Fibroblast of skin of back (primary cell): ENCODE measurements around the gene GNG5. TPM values are rescaled to one million over a fixed set of nuclear protein-coding genes. Genes with fewer than 3 reads are reported as not detected.
"Not testable (repeated sequence)": the region's sequence is repeated elsewhere in the genome, so short reads cannot be mapped to it uniquely, and the experiment has no call there.

Source experiments
- DNase-seq: peaks from one replicate; pipeline ENCODE4 v3.0.0-alpha.2; 2013
- polyA plus RNA-seq, 2 experiments: library from polyadenylated mRNA; unstranded; fragments of 120-200 nt; gene quantifications; one replicate each; pipeline ENCODE4 v1.2.1, GENCODE V29; 2013; ENCODE audit not compliant: insufficient read length in 2 of 2

GNG5 gene
- polyA plus RNA-seq (2013, experiment 1 of 2; ENCODE audit: insufficient read length): 160 TPM
- 148 TPM for polyA plus RNA-seq (2013, experiment 2 of 2; ENCODE audit: insufficient read length)

DNA sequence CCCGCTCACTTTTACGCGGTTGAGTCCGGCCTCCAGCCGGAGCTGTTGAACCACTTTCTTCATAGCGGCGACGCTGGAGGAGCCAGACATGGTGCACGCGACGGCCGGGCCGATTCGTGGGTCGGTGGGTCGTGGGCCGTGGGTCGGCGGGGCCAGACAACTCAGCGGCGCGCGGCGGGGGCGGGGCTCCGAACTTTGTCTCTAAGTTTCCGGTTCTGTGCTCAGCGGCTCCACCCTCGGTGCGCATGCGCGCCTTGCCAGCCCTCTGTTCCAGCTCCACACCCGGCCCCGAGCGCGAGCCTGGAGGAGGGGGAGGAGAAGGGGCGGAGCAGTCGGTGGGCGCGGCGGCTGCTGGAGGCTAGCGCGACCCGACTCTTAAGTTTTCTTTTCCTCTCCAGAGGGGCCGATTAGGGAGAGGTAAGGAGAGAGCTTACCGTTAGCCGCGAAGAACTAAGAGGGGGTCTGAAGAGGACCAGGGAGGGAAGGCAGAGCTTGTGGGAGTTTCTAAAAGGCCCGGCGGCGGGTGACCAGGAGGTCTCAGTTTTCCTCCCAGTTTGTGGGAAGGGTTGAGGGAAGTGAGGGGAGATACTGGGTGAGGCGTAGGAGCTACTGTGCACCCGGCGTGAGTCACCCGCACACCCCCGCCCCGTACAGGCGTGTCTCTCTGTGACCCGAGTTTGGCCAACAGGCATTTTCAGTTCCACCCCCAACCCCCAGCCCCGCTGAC is at the start of gene GNG5, which contains the start of gene SPATA1:
TSS of gene GNG5 (minus strand) at position 580 of the 727 bp plus-strand sequence. CDS start at position 90, 490 bp downstream.
TSS of gene SPATA1 (plus strand) at position 385 of the 727 bp plus-strand sequence. CDS start 9,974 bp downstream, outside the sequence.
- DNase-seq: peak; percentile 96

GRCh38 chr1:84550826-84551225 is 44.4 kb upstream of the GNG5 start:
- DNase-seq: no peak

GRCh38 chr1:84541679-84542078 is 35.3 kb upstream of the GNG5 start:
- no peak for DNase-seq

DNA sequence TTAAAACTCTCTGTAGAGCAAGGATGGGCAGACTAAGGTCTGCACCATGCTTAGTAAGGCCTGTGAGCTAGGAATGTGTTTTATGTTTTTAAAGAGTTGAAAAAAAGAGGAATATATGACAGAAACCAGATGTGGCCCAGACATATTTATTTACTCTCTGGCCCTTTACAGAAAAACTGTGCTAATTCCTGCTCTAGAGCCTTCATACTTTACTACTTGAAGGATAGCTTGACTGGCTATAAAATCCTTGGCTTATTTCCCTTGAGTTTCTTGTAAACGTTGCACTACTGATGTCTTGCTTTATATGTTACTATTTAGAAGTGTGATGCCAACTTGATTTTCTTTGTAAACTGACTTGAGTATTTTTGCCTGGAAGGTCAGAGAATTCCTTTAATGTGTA is 34.4 kb upstream of the GNG5 start:
- DNase-seq: no peak

DNA sequence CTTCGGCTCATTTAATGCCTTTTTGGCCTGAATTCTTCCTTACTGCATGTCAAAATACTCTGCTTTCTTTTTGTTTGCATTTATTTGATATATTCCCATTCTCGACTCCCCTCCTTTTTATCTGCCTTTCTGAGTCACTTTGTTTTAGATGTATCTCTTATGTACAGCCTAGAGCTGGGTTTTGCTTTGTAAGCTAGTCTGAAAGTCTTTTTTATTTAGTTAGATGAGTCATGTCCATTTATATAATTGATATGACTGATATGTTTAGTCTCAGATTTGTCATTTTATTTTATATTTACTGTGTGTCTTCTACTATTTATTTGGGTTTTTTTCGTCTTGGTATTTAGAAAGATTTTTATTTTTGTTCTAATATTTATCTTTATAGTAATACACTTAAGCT is 33.6 kb upstream of the GNG5 start:
- DNase-seq: peak; percentile 49

- DNase-seq: no peak
Observed at GRCh38 chr1:84538599-84538998, 32.2 kb upstream of the GNG5 start.

DNA sequence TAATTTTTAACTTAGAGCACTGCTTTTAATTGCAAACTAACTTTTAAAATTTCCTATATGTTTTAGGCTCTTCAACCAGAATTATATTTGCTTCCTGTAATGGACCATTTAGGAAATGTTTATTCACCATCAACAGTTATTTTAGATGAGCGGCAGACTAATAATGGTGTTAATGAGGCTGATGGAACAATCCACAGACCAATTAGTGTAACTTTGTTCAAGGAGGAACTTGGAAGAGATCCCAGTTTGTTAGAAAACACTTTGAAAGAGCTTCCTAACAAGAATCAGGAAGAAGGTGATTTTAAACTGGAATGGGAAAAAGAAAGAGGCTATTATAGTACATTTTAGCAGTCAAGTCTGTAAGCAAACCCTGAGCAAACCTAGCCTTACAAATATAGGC is 19.4 kb upstream of the GNG5 start:
- no peak for DNase-seq

- peak; percentile 7 for DNase-seq
Observed at GRCh38 chr1:84524590-84524989, 18.2 kb upstream of the GNG5 start.

- DNase-seq: no peak
Observed at GRCh38 chr1:84510668-84511067, 4.3 kb upstream of the GNG5 start.

DNA sequence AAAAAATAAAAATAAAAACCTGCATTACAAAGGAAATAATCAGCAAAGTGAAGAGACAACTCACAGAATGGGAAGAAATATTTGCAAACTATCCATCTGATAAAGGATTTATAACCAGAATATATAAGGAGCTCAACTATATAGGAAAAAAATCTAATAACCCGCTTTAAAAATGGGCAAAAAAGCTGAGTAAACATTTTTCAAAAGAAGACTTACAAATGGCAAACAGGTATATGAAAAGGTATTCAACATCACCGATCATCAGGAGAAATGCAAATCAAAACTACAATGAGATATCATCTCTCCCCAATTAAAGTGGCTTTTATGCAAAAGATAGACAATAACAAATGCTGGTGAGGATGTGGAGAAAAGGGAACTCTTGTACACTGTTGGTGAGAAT is 3.8 kb upstream of the GNG5 start:
- no peak for DNase-seq

- DNase-seq: no peak
Observed at GRCh38 chr1:84509029-84509428, 2.6 kb upstream of the GNG5 start.

GRCh38 chr1:84508510-84508909 is 2.1 kb upstream of the GNG5 start:
- DNase-seq: no peak

DNA sequence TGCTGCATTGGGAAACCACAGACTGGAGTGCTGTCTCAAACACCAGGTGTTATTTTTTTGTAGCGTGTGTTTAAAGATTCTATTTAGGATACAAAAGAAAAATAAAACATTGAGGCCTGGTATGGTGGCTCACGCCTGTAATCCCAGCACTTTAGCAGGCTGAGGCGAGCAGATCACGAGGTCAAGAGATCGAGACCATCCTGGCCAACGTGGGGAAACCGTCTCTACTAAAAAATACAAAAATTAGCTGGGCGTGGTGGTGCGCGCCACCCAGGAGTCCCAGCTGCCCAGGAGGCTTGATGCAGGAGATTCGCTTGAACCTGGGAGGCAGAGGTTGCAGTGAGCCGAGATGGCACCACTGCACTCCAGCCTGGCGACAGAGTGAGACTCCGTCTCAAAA is 1.5 kb upstream of the GNG5 start:
- not testable (repeated sequence) for DNase-seq

DNA sequence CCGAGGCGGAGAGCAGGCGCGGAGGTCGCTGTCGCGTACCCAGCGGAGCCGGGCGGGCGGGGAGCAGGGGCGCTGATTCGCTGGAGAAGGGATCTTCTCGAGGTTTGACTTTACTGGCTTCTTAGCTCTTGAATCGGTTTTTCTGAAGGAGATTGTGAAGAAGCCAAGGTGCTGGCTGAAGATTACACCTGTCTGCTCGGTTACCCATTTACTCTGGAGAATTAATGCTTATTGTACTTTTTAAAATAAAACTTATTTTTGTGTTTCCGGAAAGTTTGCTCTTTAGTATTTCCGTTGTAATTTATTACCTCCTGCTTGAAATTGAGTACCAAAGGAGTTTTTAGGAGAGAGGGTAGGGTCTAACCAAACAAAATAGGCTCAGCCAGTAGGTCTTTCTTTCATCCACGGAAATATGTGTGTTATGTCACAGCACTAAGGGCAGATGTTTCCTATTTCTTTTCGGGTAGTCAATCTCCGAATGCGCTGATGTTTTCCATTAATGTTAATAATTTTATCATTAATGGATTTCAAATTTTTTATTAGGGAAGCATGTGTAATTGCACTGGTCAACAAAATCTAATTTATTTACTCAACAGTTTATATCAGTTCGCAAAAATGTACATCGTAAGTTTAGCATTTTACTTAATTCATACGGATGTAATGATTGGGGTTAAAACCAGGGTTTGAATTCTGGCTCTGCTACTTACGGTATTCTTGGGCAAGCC is 510 bp upstream of the GNG5 start:
- no peak for DNase-seq

DNA sequence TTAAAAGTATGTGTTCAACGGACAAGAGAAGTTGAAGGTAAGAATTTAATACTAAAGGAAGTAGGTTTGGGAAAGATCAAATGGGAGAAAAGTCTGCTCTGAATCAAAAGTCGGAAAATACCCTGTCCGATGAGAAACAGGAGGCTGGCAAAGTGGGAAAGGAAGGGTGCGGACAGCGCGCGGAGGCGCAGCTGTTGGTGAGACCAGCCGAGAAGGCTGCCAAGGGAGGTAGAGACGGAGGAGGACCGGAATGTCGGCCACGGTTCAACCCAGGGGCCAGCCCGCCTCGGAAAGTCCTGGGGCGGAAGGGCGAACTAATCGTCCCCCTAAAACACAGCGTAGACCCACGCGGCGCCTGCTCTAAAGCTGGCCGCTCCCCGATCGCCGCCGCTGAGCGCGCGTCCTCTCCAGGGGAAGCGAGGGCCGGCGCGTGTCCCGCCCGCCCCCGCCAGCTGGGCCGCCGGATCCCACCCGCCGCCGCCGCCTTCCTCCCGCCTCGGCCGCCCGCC is 834 bp downstream of the GNG5 start:
- peak; percentile 70 for DNase-seq

DNA sequence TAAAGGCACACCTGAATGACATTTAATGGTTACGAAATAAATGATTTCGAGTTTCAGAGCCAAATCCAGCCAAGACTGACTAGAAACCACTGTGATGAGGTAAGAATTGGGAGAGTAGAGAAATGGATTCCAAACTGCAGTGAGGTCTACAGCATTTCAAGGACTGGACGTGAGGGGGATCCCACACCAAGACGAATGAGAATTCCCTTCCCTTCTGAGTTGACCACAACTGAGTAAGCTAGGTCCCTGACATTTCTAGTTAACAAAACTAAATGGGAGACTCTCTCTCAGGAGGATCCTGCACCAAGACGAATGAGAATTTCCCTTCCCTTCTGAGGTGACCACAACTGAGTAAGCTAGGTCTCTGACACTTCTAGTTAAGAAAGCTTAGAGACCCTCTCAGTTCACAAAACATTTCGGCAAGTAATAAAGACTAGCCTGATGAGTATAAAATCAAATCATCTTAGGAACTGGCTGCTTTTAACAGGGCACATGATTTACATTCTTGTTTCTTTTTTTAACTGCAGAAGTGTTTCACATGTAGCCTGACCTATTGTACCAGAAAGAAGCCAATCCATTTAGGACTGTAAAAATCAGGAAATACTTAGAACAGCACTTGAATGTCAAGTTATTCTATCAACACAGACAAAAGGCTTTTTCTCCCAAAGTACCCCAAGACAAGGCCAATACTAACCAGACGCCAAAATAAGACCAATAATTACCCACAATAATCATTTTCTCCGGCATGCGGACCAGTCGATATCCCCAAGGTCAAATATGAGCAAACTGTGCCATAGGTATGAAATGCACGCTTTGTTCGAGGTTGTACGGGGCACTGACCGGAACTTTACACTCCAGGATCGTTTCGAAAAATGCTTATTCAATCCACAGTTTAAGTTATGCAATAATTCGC is 1.5 kb downstream of the GNG5 start:
- peak; percentile 66 for DNase-seq

DNA sequence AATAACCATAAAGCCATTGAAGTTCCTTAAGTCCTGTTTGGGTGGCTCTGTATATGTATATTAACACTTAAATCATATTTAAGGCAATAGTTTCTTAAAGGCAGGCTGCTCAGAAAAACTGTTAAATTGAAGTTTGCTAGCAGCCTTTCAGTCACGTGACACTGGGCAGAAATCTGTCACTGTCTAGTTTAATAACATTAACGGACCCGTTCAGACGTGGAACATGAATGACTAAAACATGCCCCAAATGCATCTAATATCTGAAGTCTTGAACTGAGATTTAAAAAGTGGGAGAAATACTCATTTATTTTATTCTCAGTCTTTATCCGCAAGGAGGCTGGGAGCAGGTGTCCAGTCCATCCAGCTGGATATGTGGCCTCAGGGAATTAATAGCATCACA is 3.5 kb downstream of the GNG5 start:
- DNase-seq: no peak

GRCh38 chr1:84497631-84498275 is 8.6 kb downstream of the GNG5 start:
- no peak for DNase-seq

DNA sequence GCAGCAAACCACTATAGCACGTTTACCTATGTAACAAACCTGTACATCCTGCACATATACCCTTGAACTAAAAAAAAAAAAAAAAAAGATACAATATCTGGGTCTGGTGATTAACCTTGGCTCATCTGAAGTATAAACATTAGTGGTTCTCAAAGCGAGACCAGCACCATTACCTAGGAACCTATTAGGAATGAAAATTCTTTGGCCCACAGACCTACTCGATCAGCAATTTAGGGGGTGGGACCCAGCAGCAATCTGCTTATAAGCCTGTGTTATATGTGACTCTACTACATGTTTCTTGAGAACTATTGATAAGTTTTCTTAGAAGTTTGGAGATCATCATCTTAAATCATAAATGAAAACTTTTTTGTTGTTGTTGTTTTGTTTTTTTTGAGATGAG is 9.9 kb downstream of the GNG5 start:
- no peak for DNase-seq

GRCh38 chr1:84493747-84494146 is 12.6 kb downstream of the GNG5 start:
- DNase-seq: no peak

GRCh38 chr1:84492726-84493125 is 13.7 kb downstream of the GNG5 start:
- DNase-seq: no peak

GRCh38 chr1:84489766-84490165 is 16.6 kb downstream of the GNG5 start:
- DNase-seq: no peak
